SH-SY5Y (cell line): ENCODE results near the gene COLEC12.

Experiments
- GATA2 ChIP-seq: IDR thresholded peaks from 2 replicates; pipeline ENCODE4 v1.6.1; 2011; ENCODE audit warnings: mild to moderate bottlenecking, low read depth, low read length
- GATA3 ChIP-seq: IDR thresholded peaks from 2 replicates; pipeline ENCODE4 v1.6.1; 2011; ENCODE audit warnings: low read depth, mild to moderate bottlenecking, low read length, moderate library complexity

GRCh38 chr18:382423-382984 is 118.0 kb downstream of the COLEC12 start:
- TF ChIP-seq GATA2 (no peak), GATA3 (no peak)
